Activated CD8-positive, alpha-beta memory T cell treated with anti-CD3 and anti-CD28 coated beads for 1 hour (primary cell): Measurements from ENCODE around the gene AQP5.

Experiments
- DNase-seq, 2 donors: peaks; one replicate each; pipeline ENCODE4 v3.0.0-alpha.2; 2020; ENCODE audit warnings: low read depth in 1 of 2; ENCODE audit errors: extremely low read depth in 1 of 2

The AQP5 gene

DNA sequence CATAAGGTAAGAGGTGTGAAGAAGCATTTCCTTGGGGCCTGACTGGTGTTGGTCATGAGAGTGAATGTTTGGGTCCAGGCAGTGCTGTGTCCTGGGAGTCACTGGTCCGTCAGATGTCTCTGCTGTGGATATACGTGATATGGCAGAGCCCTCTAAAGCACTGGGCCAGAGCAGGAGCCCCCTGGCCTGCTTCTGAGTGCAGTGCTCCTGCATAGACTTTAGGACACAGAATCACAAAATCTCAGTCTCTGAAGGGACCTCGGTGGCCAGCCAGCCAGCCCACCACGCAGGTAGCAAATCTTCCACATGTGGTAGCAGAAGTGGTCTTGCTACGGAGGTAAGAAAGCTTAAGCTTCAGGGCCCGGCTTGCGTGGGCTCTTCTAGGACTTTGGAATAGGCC lies 29.6 kb upstream of the AQP5 start:
- DNase-seq, result no peak

DNA sequence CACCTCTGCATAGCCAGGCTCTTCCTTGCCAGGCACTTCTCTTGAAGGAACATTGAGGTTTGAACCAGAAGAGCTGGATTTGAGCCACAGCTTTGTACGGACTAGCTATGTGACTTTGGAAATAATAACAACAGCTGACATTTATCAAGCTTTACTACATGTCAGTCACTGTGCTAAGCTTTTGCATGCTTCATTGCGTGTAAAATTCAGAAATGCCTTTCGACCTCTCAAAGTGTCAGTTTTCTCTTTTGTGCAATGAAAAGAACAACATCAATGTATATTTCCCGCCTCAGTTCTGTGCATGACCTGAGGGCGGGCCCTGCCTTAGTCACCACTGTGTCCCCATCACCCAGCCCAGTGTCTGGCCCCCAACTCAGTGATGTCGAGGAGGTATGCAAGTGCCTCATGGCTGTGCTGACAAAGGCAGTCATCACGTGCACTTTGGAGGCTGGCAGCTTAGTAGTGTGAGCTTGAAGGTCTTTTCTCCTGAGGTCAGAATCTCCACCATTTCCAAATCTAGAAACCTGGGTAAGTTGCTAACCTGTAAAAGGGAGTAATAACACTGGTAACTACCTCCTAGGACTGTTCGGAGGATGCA lies 29.0 kb upstream of the AQP5 start:
- no peak for DNase-seq

DNA sequence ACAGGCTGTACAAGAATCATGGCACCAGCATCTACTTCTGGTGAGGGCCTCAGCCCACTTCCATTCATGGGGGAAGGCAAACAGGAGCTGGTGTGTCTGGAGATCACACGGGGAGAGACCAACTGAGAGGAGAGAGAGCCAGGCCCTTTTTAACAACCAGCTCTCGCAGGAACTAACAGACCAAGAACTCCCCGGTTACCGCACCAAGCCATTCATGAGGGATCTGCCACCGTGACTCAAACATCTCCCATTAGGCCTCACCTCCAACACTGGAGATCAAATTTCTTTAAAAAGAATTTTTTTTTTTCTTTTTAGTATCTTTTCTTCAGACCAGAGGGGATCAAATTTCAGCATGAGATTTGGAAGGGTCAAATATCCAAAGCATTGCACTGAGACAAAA lies 27.9 kb upstream of the AQP5 start:
- no peak for DNase-seq

DNA sequence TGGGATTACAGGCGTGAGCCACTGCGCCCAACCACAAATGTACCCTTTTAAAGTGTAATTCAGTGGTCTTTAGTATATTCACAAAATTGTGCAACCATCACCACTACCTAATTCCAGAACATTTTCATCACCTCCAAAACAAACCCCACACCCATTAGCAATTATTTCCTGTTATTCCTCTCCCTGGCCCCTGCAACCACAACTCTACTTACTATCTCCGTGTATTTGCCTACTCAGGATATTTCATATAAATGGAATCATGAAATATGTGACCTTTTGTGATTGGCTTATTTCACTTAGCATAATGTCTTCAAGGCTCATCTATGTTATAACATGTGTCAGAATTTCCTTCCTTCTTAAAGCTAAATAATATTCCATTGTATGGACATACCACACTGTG lies 27.2 kb upstream of the AQP5 start:
- DNase-seq, result no peak

DNA sequence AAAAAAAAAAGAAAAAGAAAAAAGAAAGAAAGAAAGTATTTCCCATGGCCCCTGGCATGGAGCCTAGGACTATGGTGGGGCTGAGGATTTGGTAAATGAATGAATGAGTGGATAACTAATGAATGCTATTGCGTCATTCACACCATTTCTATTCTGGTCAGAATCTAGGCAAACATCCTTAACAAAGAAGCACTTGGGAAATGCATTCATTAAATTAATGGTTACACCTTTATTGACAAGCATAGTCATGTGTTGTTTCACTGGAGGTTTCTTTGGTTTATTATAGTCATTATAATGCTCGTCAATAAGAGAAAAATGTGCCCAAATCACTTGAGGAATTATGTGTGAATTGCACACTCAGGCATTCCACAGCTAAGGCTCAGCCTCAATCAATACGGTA lies 24.7 kb upstream of the AQP5 start:
- no peak for DNase-seq

DNA sequence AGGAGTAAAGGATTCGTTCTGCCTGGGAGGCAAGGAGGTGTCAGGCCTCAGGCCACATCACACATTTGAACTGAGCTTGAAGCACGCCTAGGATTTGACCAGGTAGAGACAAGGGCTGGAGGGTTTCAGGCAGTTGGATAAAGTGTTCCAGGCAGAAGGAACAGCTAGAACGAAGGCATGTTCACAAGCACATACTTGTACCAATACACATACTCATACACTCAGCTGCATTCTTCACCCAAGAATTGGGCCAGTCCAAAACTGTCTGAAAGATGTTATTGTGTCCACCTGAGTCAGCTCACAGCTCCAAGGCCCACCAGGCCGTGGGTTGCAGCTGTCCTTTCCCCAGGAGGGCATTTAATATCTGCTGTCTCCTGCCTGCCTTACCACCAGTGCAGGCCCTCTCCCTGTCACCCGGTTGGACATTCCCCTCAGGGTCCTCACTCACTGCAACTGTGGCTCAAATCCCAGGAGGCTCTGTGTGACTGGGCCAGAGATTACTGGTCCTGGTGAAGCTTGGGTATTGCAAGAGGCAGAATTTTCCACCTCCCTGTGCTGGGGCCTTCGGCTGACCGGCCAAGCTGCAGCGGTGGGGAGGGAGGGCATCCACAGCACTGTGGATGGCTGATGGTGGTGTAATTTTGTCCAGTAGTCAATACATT lies 23.9 kb upstream of the AQP5 start:
- no peak for DNase-seq

DNA sequence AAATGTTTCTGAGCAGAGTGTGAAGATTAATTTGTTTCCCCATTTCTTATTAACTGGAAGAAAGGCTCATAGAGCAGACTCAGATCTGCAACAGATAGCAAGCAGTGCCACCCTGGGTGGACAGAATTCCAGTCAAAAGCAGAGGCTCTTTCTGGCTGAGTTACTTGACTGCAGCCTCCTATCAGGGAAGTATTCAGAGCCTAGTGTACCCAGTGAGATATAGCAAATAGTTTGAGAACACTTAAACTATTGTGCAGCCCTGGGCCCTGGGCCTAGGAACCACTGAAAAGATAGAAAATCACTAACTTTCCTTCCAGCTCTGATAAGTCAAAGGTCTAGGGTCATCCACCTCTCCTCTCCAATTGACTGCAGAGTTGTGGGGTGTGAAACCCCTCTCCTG lies 22.4 kb upstream of the AQP5 start:
- DNase-seq, result no peak

DNA sequence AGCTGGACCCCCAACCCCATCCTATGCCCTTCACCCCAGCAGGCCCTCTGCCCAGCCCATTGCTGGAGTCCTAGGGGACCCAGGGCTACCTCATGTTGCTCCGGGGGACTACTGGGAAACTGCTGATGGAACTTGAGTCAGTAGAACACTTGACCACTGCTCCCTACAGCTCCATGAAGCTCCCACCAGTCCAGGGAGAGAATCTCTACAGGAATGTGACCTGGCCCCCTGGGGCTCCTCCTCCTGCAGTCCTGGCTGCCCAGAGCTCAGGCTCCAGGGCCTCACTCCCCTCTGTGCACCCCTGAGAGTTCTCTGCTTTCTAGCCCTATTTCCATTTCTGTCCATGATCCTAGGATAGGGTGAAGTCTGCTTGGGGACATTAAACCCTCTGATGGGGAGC lies 22.0 kb upstream of the AQP5 start:
- DNase-seq, result no peak

DNA sequence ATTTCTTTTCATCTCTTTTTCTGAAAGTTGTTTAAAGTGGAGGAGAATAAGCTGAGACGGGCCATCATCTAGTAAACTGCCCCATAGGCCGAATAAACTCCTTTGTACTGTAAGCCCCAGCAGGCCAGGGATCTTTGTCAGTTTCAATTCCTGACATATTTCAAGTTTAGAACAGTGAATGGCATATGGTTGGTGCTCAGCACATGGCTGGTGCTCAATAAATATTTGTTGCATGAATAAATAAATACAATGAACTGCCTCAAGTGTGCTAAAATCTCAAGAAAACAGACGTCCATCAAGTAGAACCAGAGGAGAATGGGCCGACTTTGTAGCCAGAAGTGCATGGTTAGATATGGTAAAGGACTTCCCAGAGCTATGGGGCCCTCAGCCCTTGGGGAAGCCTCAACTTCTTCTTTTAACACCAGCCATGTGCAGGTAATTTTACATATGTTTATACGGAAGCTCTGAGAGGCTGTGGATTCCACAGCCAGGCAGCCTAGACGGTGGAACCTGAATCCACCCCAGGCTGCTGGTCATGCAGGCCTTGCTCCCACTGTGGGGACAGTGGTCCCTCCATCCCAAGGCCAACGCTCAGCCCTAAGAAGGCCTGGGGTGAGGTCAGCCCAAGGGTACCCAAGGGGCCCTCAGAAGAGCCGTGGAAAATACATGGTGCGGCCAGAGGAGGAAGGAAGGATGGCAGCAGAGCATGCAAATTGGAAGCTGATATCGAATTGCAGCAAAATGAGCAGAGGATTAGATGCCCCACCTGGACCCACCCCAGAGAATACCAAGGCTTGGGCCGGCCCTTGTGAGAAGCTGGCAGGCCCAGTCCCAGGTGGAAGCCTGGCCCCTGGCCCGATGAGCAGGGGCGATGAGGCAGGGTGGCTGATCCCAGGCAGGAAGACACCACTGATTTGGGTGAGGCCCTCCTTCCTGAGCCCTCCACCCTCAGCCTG lies 19.8 kb upstream of the AQP5 start:
- DNase-seq, result no peak

DNA sequence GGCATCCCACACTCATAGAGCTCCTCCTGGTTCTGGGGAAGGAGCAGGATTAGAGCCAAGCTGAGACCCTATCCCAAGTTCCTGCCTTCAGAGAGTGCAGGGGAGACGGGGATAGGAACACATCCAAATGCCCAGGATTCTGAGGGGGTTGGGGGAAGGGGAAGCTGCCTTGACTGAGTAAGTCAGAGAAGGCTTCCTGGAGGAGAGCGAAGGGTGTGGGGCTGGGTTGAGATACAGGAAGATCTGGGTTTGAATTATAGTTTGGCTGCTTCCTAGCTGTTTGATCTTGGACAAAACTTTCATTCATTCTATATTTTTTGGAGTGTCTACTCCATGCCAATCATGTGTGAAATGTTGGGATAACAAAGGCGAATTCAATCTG lies 19.2 kb upstream of the AQP5 start:
- DNase-seq, result no peak

DNA sequence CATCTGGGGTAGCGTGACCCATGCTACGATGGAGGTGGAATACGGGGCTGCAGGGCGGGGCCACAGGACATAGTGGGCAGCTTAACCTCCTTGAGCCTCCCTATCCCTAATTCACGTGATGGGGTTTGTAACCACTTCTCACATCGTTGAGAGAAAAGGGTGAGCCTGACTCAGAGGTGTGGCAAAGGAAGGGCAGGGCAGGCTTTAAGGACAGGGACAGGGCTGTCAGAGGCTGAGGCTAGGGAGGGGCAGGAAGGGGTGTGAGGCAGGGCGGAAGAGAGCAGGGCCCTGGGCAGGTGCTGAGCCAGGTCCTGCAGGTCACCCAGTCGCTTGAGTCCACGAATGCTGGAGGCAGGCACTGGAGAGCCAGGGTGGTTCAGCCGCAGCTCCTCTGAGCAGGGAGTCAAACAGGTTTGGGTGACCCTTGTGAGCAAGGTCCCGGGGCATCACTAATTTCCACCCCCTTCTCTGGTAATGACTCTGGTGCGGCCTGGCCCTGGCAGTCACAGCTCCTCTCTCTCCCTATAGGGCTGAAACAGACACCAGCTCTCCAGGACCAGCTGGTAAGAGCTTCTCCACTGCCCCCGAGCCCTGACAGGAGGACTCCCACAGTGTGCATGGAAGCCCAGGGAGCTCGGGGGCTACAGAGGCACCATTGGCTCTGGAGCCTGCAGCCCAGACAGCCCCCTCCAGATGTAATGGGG lies 18.6 kb upstream of the AQP5 start:
- DNase-seq, result no peak

DNA sequence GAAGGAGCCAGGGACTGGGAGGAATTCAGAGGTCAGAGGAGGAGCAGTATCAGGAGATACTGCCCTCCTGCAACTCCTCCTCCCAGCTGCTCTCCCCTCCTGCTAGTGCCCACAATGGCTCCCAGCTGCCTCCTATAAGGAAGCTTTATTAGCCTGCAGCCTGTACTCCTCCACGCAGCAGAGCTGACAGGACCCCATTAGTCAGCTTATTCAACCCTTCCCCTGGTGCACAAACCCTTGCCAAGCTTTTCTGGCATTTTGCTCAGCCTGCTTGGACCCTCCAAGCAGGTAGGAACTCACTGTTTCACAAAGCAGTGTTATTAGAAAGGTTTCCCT lies 18.1 kb upstream of the AQP5 start:
- no peak for DNase-seq

DNA sequence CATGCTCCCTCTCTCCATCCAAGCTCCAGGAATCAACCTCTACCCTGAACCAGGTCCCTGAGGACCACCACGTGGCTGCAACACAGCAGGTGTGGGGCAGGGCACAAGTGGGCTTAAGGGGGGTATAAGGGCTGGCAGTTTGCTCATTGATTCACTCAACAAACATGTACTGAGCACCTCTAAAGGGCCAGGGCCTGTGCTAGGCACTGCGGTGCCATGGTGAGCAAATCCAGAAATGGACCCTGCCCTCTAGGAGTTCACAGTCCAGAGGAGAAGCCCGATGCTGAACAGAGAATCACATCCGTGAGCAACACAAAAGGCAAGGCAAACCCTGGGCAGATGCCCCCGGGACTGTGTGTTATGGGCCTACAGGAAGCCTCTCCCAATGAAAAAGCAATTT lies 17.6 kb upstream of the AQP5 start:
- no peak for DNase-seq

DNA sequence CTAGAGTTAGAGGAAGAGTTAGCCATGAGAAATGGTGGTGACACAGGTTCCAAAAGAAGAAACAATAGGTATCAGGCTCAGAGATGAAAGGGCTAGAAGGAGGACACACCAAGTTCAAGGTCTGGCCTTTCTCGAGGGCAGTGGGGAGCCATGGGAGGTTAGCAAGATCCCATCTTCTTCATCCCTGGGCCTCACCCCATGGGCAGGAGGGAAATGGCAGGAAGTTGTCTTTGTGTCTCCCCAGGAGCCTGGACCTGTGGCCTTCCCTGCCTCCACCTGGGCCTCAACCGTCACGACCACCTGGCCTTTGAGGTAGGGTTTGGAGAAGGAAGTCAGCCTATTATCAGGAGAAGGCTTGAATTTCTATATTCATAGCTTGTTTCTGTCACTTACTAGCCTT lies 17.0 kb upstream of the AQP5 start:
- no peak for DNase-seq

DNA sequence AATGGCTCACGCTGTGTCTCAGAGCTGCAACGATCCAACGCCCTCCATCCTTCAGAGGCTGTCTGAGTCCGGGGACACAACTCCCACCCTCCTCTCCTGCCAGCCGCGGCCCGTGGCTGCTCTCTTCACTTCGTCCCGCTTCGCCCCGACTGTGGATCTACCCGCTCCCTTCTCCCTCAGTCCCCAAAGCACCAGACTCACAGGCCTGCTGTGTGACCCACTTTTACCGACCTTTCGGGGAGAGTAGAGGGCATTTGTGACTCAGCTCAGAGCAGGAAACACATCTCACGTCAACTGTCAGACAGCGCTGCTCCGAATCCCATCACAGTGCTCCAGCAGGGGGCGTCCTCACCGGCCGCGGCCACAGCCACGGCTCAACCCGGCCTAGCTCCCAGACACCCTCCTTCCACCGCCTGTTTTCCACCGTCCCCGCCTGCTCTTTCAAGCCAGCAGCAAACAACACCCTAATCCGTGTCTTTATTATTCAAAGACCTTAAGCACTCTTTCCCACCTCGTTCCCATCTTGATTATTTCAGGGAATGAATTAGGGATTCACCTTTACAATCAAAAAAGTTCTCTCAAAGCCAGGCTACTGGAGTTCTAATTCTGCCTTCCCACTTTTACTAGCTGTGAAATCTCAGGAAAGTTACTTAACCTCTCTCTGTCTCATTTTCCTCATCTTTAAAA lies 16.1 kb upstream of the AQP5 start:
- DNase-seq, result peak; percentile 65 to 71

DNA sequence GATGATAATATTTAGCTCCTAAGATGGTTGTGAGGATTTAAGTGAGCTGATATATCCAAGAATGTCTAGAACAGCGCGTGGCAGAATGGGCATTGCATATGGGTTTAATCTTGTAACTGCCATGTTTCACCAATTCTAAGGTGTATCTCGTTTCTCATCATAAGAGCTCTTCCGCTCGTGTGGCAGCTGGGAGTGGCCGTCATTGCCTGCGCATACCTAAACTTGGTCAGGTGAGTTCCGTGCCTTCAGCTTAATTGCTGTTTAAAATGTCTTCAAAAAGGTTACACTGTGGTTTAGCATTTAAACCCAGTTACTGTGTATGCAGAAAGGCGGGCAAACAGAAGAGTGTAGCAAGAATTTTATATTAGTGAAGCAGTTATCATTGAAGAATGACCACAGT lies 15.6 kb upstream of the AQP5 start:
- no peak for DNase-seq

DNA sequence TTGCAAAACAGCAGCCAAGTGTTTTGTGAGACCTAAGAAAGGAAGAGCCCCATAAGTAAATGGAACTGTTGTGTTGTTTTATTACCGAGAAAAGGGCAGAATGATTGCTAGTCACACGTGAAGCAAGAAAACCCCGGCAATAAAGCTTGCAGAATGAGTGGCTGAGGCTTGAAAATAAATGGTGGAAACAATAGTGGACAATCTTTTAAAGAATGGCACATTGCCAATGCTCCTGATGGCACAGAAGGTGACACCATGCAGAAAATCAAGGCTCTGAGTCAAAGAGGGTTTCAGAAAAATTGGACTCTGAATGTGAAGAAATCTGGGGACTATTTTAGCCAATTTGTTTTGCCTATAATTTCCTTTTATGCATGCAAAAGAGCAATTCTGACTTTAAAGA lies 15.2 kb upstream of the AQP5 start:
- no peak for DNase-seq

DNA sequence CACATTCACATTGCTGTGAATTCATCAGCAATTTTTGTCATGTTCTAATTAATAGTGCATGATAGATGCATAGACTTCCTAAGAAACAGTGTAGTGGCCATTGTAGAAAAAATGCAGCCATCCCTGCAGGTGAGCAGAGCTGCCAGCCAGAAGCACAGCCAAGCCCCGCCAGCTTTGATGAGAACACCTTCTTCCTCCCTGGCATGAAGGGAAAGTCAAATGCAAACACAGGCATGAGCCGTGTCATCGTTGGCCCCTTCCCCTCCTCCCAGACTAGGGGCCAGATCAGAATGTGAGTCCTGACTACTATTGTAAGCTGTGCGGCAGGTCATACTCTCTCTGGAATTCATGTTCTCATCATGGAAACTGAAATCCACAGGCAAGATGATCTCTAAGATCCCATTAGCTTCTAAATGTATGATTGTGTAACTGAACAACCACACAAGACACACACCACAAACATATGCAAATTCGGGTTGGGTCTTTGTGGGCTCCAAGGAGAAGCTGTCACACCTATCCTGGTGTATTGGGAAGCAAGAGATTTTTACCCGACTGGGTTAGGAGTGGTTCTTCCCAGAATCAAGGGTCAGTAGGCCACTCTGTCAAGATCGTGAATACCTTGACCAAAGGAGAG lies 14.0 kb upstream of the AQP5 start:
- no peak for DNase-seq

DNA sequence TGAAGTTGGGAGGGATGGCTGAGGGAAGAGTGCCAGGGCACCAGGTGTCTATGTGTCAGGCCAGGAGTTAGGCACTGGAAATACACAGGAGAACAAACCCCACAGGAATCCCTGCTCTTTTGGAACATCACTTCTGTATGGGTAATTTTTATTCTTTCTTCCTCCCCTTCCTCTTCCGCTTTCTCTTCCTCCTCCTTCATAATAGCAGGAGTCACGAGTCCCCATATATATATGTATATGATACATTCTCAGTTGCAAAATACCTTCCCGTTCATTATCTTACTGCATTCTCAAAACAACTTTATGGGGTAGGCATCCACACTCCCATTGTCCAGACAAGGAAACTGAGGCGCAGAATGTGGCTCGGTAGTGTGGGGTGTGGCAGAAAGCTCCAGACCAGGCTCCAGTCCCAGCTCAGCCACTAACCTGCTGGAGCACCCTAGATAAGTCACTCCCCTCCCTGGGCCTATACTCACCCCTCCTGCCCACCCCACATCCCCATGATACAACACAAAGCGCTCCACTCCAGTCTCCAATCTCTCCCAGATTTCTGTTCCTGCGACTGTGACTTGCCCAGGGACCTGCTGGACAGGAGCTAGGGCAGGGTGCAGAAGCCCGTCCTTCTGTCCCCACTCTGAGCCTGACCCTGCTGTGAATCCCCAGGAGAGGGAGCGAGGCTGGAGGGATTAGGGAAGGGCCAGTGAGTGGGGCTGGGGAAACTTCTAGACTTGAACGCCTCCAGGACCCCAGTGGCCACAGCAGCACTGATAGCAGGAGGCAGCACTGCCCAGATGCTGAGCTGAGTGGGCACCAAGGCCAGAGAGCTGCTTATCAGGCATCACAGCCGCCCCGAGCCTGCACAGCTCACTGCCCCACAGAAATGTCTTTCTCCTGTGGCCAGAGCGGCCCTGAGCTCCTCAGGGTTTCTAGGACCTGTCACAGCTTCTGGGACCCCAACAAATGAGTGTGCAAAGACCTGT lies 12.5 kb upstream of the AQP5 start:
- no peak for DNase-seq
